Endothelial cell of umbilical vein (primary cell): ENCODE measurements around the gene DCX. TPM values are rescaled to one million over a fixed set of nuclear protein-coding genes. Genes with fewer than 3 reads are reported as not detected.

ENCODE experiments used
- BruUV-seq: library from RNA; stranded (reverse); fragments of 400-500 nt; replicated peaks from 2 replicates; lab custom pipeline; 2021; lab: Mats Ljungman, UMichigan
- CTCF ChIA-PET: fragments of 300-600, 350-600 bp; sonication (Branson Sonifier 250); formaldehyde crosslinking; loops from one replicate; lab custom pipeline; 2021; ENCODE audit warnings: antibody characterized with exemption, inconsistent platforms; lab: Charles Lee
- POLR2A ChIA-PET: fragments of 300-600, 350-600 bp; sonication (Branson Sonifier 250); formaldehyde crosslinking; loops from one replicate; lab custom pipeline; 2021; ENCODE audit warnings: antibody characterized with exemption, inconsistent platforms; lab: Charles Lee
- DNase-seq: peaks from one replicate; pipeline ENCODE4 v3.0.0-alpha.2; 2011; ENCODE audit warnings: low read depth, low spot score
- FAIRE-seq: peaks from 2 replicates; lab custom pipeline; 2011; peaks lifted over from hg19 to GRCh38; lab: Jason Lieb, UNC
- H2AFZ ChIP-seq: 2 replicates; pipeline ENCODE4 v1.6.0; 2012; ENCODE audit warnings: low read depth, low read length, control low read depth, inconsistent platforms
- H3K27ac ChIP-seq: 2 replicates; pipeline ENCODE4 v1.5.1; 2011; ENCODE audit warnings: low read depth, mild to moderate bottlenecking, control low read depth, low read length, moderate library complexity; ENCODE audit not compliant: insufficient read depth
- H3K27me3 ChIP-seq, 2 experiments: 2 replicates each; pipeline versions ENCODE4 v1.6.0 to v1.6.1; 2011; ENCODE audit warnings: low read length in 2 of 2, mixed read lengths in 1 of 2; ENCODE audit not compliant: control insufficient read depth in 2 of 2, insufficient read depth in 2 of 2
- H3K36me3 ChIP-seq, 2 experiments: 2 replicates in 1 of 2; 3 replicates in 1 of 2; pipeline ENCODE4 v1.5.1; 2011; ENCODE audit warnings: low read length in 2 of 2, mild to moderate bottlenecking in 1 of 2, moderate library complexity in 1 of 2; ENCODE audit not compliant: control insufficient read depth in 2 of 2, insufficient read depth in 2 of 2; ENCODE audit errors: extremely low read depth in 1 of 2
- H3K4me1 ChIP-seq: 3 replicates; pipeline ENCODE4 v1.5.1; 2011; ENCODE audit warnings: mild to moderate bottlenecking, low read length; ENCODE audit not compliant: control insufficient read depth, insufficient read depth; ENCODE audit errors: extremely low read depth
- H3K4me2 ChIP-seq: 2 replicates; pipeline ENCODE4 v1.6.1; 2011; ENCODE audit warnings: low read length, control low read depth, mixed read lengths; ENCODE audit not compliant: insufficient read depth
- H3K4me3 ChIP-seq, 3 experiments: fragments of 200-600 bp in 1 of 3; sonication (generic), shearing (Covaris generic) in 1 of 3; replicated peaks in 1 of 3; 2 replicates each; pipeline ENCODE4 v1.5.1; 2011 to 2016; ENCODE audit warnings: control low read depth in 3 of 3, low read length in 3 of 3, mild to moderate bottlenecking in 2 of 3, inconsistent platforms in 1 of 3, low read depth in 1 of 3, moderate library complexity in 1 of 3; ENCODE audit not compliant: insufficient read depth in 1 of 3
- H3K79me2 ChIP-seq: 2 replicates; pipeline ENCODE4 v1.6.0; 2012; ENCODE audit warnings: low read length, inconsistent platforms; ENCODE audit not compliant: control insufficient read depth, insufficient read depth
- H3K9ac ChIP-seq: replicated peaks from 2 replicates; pipeline ENCODE3; 2011; ENCODE audit warnings: low read length, control low read depth; ENCODE audit not compliant: insufficient read depth; ENCODE audit errors: extremely low read depth
- H3K9me1 ChIP-seq: replicated peaks from 3 replicates; pipeline ENCODE4 v1.6.0; 2011; ENCODE audit warnings: mild to moderate bottlenecking, low read length; ENCODE audit not compliant: control insufficient read depth, insufficient read depth; ENCODE audit errors: extremely low read depth
- H3K9me3 ChIP-seq: replicated peaks from 2 replicates; pipeline ENCODE4 v1.5.1; 2012; ENCODE audit warnings: low read length, inconsistent platforms; ENCODE audit not compliant: control insufficient read depth, insufficient read depth
- H4K20me1 ChIP-seq: replicated peaks from 2 replicates; pipeline ENCODE3; 2011; ENCODE audit warnings: mild to moderate bottlenecking, low read length; ENCODE audit not compliant: control insufficient read depth, insufficient read depth; ENCODE audit errors: extremely low read depth
- EZH2 ChIP-seq: IDR thresholded peaks from 2 replicates; pipeline ENCODE4 v1.6.1; 2012; ENCODE audit warnings: borderline replicate concordance, low read depth, mild to moderate bottlenecking, moderate library complexity, low read length, inconsistent platforms; ENCODE audit not compliant: severe bottlenecking
- FOS ChIP-seq: IDR thresholded peaks from 2 replicates; pipeline ENCODE4 v1.6.1; 2011; ENCODE audit warnings: mild to moderate bottlenecking, low read length, moderate library complexity, borderline replicate concordance; ENCODE audit not compliant: insufficient read depth
- GATA2 ChIP-seq: IDR thresholded peaks from 2 replicates; pipeline ENCODE4 v1.7.0; 2011; ENCODE audit warnings: low read depth, mild to moderate bottlenecking, moderate library complexity, mixed read lengths, low read length; ENCODE audit not compliant: insufficient read length, insufficient read depth
- JUN ChIP-seq: IDR thresholded peaks from 2 replicates; pipeline ENCODE4 v1.6.1; 2011; ENCODE audit warnings: borderline replicate concordance, low read depth; ENCODE audit not compliant: insufficient read length, insufficient read depth
- MYC ChIP-seq: IDR thresholded peaks from one replicate; pipeline ENCODE4 v1.6.1; 2011; ENCODE audit warnings: mild to moderate bottlenecking, low read depth, low read length
- POLR2A ChIP-seq: IDR thresholded peaks from 2 replicates; pipeline ENCODE4 v1.6.1; 2012; ENCODE audit warnings: low read depth, mild to moderate bottlenecking, control low read depth, low read length
- POLR2AphosphoS5 ChIP-seq: IDR thresholded peaks from 2 replicates; pipeline ENCODE4 v1.6.1; 2012; ENCODE audit warnings: low read depth, mild to moderate bottlenecking, control low read depth, low read length, moderate library complexity; ENCODE audit not compliant: insufficient read depth
- dilution Hi-C: fragments of 300-500 bp; cut with MboI; formaldehyde crosslinking; loops from one replicate; pipeline ENCODE4 v1.15.0; 2019; ENCODE audit warnings: low sequenced_read_pairs; ENCODE audit not compliant: extremely low pct_ligation_motif_present
- intact Hi-C: fragments of 100-400 bp; cut with micrococcal nuclease; formaldehyde crosslinking; loops from one replicate; pipeline ENCODE4 v1.10.0; 2022
- polyA plus RNA-seq, 4 experiments: library from polyadenylated mRNA; depleted of rRNA in 3 of 4; stranded (reverse) in 3 of 4; unstranded in 1 of 4; fragments of >200 nt; gene quantifications; 2 replicates each; pipeline versions ENCODE4 v1.2.1 to v1.2.3, GENCODE V29; 2011 to 2012; ENCODE audit warnings: missing spikeins in 1 of 4
- total RNA-seq: library from RNA; stranded (reverse); gene quantifications from 2 replicates; pipeline ENCODE4 v1.2.3, GENCODE V29; 2021
- TF ChIP-seq, protein P1 (sequence below): IDR thresholded peaks from 2 replicates; pipeline ENCODE4 v1.6.1; 2011; ENCODE audit not compliant: insufficient read depth, insufficient read length
- TF ChIP-seq, protein P2 (sequence below), 2 donors: IDR thresholded peaks; 1 replicate in 1 of 2; 2 replicates in 1 of 2; pipeline ENCODE4 v1.5.1; 2011; ENCODE audit warnings: low read length in 2 of 2, mild to moderate bottlenecking in 2 of 2, moderate library complexity in 2 of 2, control low read depth in 1 of 2, inconsistent platforms in 1 of 2, low read depth in 1 of 2; ENCODE audit not compliant: insufficient read depth in 1 of 2; ENCODE audit errors: extremely low read depth in 1 of 2

DCX gene
- total and polyA plus RNA-seq, 2 donors (not counting 3 experiments of a cell fraction or from before 2014, with no cell fraction given) = not detected

DNA sequence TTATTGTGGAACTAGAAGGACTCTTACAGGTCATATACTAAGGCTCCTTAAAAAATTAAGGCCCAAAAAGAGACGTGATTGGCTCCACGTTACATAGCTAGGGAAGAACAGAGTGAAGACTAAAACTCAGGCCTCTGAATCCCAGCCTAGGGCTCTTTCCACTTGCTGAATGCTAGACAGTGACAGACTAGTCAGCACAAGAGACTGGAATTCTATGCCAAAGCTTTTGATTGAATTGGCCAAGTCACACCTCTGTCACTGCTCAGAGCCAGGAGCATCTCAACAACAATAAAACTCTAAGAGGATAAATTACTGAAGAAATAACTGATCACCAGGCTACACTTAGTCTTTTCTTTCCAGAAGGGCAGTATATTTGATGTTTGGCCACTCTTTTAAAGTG lies 16.8 kb downstream of the DCX start:
- Histone ChIP-seq H3K27ac (no peak overlapping the region), H3K9ac (no peak overlapping the region), H3K4me2 (no peak overlapping the region), H3K79me2 (no peaks in the 10 kb centered on the region), H3K4me3 (no peak overlapping the region), H3K27me3 (no peaks in the 10 kb centered on the region), H3K9me3 (no peaks in the 10 kb centered on the region), H3K9me1 (no peaks in the 10 kb centered on the region), H2AFZ (no peak overlapping the region), H3K4me1 (no peaks in the 10 kb centered on the region), H4K20me1 (no peaks in the 10 kb centered on the region), H3K36me3 (no peaks in the 10 kb centered on the region)
- CTCF ChIA-PET = no interaction called here
- FAIRE-seq = no peak
- POLR2A ChIA-PET = no interaction called here
- dilution Hi-C loops (no loop called here), intact Hi-C loops (no loop called here)
- no peak for DNase-seq
- no peak for TF ChIP-seq FOS
- no peak for TF ChIP-seq POLR2AphosphoS5
- no peak for TF ChIP-seq EZH2
- TF ChIP-seq POLR2A = no peak
- TF ChIP-seq MYC = no peak
- TF ChIP-seq JUN = no peak
- TF ChIP-seq GATA2 = no peak
- TF ChIP-seq, protein P1, sequence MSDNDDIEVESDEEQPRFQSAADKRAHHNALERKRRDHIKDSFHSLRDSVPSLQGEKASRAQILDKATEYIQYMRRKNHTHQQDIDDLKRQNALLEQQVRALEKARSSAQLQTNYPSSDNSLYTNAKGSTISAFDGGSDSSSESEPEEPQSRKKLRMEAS = no peak
- TF ChIP-seq, protein P2, sequence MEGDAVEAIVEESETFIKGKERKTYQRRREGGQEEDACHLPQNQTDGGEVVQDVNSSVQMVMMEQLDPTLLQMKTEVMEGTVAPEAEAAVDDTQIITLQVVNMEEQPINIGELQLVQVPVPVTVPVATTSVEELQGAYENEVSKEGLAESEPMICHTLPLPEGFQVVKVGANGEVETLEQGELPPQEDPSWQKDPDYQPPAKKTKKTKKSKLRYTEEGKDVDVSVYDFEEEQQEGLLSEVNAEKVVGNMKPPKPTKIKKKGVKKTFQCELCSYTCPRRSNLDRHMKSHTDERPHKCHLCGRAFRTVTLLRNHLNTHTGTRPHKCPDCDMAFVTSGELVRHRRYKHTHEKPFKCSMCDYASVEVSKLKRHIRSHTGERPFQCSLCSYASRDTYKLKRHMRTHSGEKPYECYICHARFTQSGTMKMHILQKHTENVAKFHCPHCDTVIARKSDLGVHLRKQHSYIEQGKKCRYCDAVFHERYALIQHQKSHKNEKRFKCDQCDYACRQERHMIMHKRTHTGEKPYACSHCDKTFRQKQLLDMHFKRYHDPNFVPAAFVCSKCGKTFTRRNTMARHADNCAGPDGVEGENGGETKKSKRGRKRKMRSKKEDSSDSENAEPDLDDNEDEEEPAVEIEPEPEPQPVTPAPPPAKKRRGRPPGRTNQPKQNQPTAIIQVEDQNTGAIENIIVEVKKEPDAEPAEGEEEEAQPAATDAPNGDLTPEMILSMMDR (IDR thresholded peaks at IDR 0.05; ENCODE audit: extremely low read depth in 1 of 2, insufficient read depth in 1 of 2, low read depth in 1 of 2, low read length in 2 of 2) = no peak
- BruUV-seq = no TSS peak
